NT2/D1 (cell line): Measurements from ENCODE around the gene UQCC2.

Experiments used
- SUZ12 ChIP-seq: IDR thresholded peaks from 2 replicates; pipeline ENCODE4 v1.6.1; 2011; ENCODE audit not compliant: insufficient read length, insufficient read depth; ENCODE audit errors: extremely low read depth
- YY1 ChIP-seq: IDR thresholded peaks from 2 replicates; pipeline ENCODE4 v1.6.1; 2011; ENCODE audit not compliant: insufficient read length, insufficient read depth
- ZNF274 ChIP-seq: IDR thresholded peaks from 2 replicates; pipeline ENCODE4 v1.6.1; 2011; ENCODE audit warnings: mild to moderate bottlenecking, low read depth, low read length

GRCh38 chr6:33750244-33750991 lies 38.9 kb upstream of the UQCC2 start:
- TF ChIP-seq YY1 = no peak
- TF ChIP-seq SUZ12 = no peak
- no peak for TF ChIP-seq ZNF274
